HEK293T (cell line): ENCODE measurements around the gene OR8H3.

Source experiments
- CTCF ChIA-PET: fragments of 350-600 bp; formaldehyde crosslinking; extraction: SDS; loops from one replicate; lab custom pipeline; 2021; ENCODE audit warnings: antibody characterized with exemption, inconsistent platforms; lab: Yijun Ruan, JAX
- POLR2A ChIA-PET: fragments of 350-600 bp; formaldehyde crosslinking; extraction: SDS; loops from one replicate; lab custom pipeline; 2020; ENCODE audit warnings: antibody characterized with exemption, inconsistent platforms; lab: Yijun Ruan, JAX
- DNase-seq: peaks from one replicate; pipeline ENCODE4 v3.0.0; 2012; ENCODE audit warnings: mixed read lengths; ENCODE audit errors: extremely low spot score
- ARNT ChIP-seq: fragments of 450-650 bp; IDR thresholded peaks from 2 replicates; pipeline ENCODE4 v1.6.1; 2017; ENCODE audit warnings: mild to moderate bottlenecking
- BHLHE40 ChIP-seq: fragments of 450-650 bp; IDR thresholded peaks from 2 replicates; pipeline ENCODE4 v1.6.1; 2016; ENCODE audit warnings: mild to moderate bottlenecking, moderate library complexity, borderline replicate concordance
- ELF4 ChIP-seq: fragments of 450-650 bp; IDR thresholded peaks from 2 replicates; pipeline ENCODE4 v1.6.1; 2017; ENCODE audit warnings: antibody characterized with exemption
- FOXA1 ChIP-seq: fragments of 450-650 bp; IDR thresholded peaks from 2 replicates; pipeline ENCODE4 v1.6.1; 2016; ENCODE audit warnings: mild to moderate bottlenecking
- FOXM1 ChIP-seq: fragments of 450-650 bp; IDR thresholded peaks from 2 replicates; pipeline ENCODE4 v1.6.1; 2017; ENCODE audit warnings: mild to moderate bottlenecking, borderline replicate concordance
- L3MBTL2 ChIP-seq: fragments of 450-650 bp; conservative IDR thresholded peaks from 2 replicates; pipeline ENCODE4 v1.6.1; 2016; ENCODE audit warnings: mild to moderate bottlenecking
- LEF1 ChIP-seq: fragments of 450-650 bp; IDR thresholded peaks from 2 replicates; pipeline ENCODE4 v1.6.1; 2017; ENCODE audit warnings: mild to moderate bottlenecking, borderline replicate concordance
- NFRKB ChIP-seq: fragments of 450-650 bp; IDR thresholded peaks from 2 replicates; pipeline ENCODE4 v1.6.1; 2016; ENCODE audit warnings: mild to moderate bottlenecking, moderate library complexity
- PKNOX1 ChIP-seq: fragments of 450-650 bp; IDR thresholded peaks from 2 replicates; pipeline ENCODE4 v1.6.1; 2016
- SUZ12 ChIP-seq: fragments of 450-650 bp; IDR thresholded peaks from 2 replicates; pipeline ENCODE4 v1.6.1; 2016; ENCODE audit warnings: mild to moderate bottlenecking
- TARDBP ChIP-seq: fragments of 450-650 bp; IDR thresholded peaks from 2 replicates; pipeline ENCODE4 v1.6.1; 2016
- ZNF384 ChIP-seq: fragments of 450-650 bp; IDR thresholded peaks from 2 replicates; pipeline ENCODE4 v1.6.1; 2016

OR8H3 gene

DNA sequence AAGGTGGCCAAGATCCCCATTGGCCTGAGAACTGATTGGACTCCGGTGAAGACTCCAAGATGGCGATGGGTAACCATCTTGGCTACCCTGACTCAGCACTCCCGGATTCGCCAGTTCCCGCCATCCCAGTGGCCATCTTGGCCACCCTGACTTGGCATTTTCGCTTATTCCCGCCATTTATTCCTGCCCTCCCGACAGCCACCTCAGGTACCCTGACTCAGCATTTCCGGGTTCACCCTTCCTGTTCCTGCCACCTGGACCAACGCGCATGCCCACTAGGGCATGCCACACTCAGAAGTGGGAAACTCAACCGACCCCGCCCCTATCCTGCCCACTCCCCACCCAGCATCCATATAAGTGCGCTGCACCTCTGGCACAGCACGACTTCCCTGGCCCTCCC, 30.2 kb downstream of the OR8H3 start:
- TF ChIP-seq BHLHE40 (no peak), ZNF384 (no peak), FOXM1 (no peak), LEF1 (no peak), TARDBP (no peak)
- ChIA-PET POLR2A (no interaction called here), CTCF (no interaction called here)
- no peak for DNase-seq

DNA sequence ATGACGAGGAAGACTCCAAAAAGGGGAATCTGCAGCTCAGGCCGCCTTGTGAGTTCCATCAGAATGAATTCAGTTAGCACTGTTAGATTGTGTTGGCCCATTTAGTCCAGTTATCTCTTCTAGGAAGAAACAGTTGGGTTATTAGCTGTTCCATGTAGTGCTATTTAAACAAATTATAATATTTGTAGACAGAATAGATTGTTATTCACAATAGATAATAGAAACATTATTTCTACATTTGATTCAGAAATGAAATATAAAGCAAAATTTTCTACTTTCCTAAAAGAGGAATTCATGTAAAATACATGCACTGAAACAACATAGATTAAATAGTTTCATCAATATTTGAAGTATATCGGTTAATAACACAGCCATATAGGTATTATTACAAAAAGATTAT, 38.0 kb downstream of the OR8H3 start, which contains the start of gene OR8K5:
OR8K5 (minus strand) TSS at position 101 of the 400 bp plus-strand sequence; CDS start at position 101, 0 bp downstream.
- ChIA-PET CTCF (no interaction called here), POLR2A (no interaction called here)
- no peak for TF ChIP-seq SUZ12
- no peak for TF ChIP-seq FOXA1
- no peak for TF ChIP-seq NFRKB
- TF ChIP-seq LEF1, result no peak
- no peak for TF ChIP-seq TARDBP
- DNase-seq, result no peak

DNA sequence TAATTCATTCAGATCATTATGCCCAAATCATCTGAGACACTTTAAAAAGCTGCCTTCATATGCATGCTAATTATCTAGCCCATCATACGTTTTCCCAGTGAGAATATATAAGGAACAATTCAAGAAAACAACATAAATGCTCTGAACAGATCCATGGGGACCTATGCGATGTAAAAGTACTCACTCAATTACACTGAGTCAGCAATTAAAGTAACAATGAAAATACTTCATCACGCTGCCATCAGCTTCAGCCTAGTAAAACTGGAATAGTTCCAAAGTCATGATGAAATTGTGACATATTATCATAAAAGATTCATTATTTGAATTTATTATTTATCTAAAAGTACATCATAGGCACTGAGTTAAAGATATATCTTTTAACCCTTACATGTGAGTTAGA, 41.6 kb downstream of the OR8H3 start:
- TF ChIP-seq ARNT (no peak), ZNF384 (no peak), ELF4 (no peak), BHLHE40 (no peak), NFRKB (no peak)
- POLR2A ChIA-PET, result no interaction called here
- DNase-seq, result no peak
- CTCF ChIA-PET, result no interaction called here

GRCh38 chr11:56172256-56172830, 50.2 kb downstream of the OR8H3 start:
- DNase-seq, result no peak
- POLR2A ChIA-PET, result no interaction called here
- TF ChIP-seq ZNF384 (no peak), PKNOX1 (no peak), L3MBTL2 (no peak), NFRKB (no peak), LEF1 (no peak), BHLHE40 (no peak), ARNT (no peak), ELF4 (no peak)
- CTCF ChIA-PET, result no interaction called here
